HepG2 (cell line): ENCODE measurements around the gene MAPK12. TPM values are rescaled to one million over a fixed set of nuclear protein-coding genes. Genes with fewer than 3 reads are reported as not detected.

ENCODE experiments used
- AHR ChIP-seq: IDR thresholded peaks from 2 replicates; pipeline ENCODE4 v1.6.1; 2018; ENCODE audit warnings: missing genetic modification reagents, missing compliant biosample characterization
- ELF3 ChIP-seq: IDR thresholded peaks from 2 replicates; pipeline ENCODE4 v1.6.1; 2016; ENCODE audit warnings: missing genetic modification reagents, missing compliant biosample characterization
- FOXM1 ChIP-seq: sonication (generic); formaldehyde crosslinking; IDR thresholded peaks from 2 replicates; pipeline ENCODE4 v1.5.0; 2020; ENCODE audit warnings: missing genetic modification reagents
- HNRNPH1 ChIP-seq: fragments of 200-400 bp; formaldehyde crosslinking; optimal IDR thresholded peaks from 2 replicates; pipeline ENCODE3; 2017; ENCODE audit warnings: mild to moderate bottlenecking, low read depth, low read length
- HOXA5 ChIP-seq: sonication (generic); formaldehyde crosslinking; IDR thresholded peaks from 2 replicates; pipeline ENCODE4 v1.4.0; 2020; ENCODE audit warnings: missing genetic modification reagents
- PHB2 ChIP-seq: fragments of 450-650 bp; IDR thresholded peaks from 2 replicates; pipeline ENCODE4 v1.6.1; 2018; ENCODE audit not compliant: partially characterized antibody
- PLRG1 ChIP-seq: fragments of 450-650 bp; conservative IDR thresholded peaks from 2 replicates; pipeline ENCODE4 v1.6.1; 2016
- REPIN1 ChIP-seq: sonication (generic); formaldehyde crosslinking; IDR thresholded peaks from 2 replicates; pipeline ENCODE4 v1.8.0; 2022; ENCODE audit warnings: missing genetic modification reagents, low read depth, mild to moderate bottlenecking, borderline replicate concordance
- RFXAP ChIP-seq: sonication (generic); formaldehyde crosslinking; IDR thresholded peaks from 2 replicates; pipeline ENCODE4 v1.4.0; 2020; ENCODE audit warnings: missing genetic modification reagents, borderline replicate concordance
- SAFB2 ChIP-seq: sonication (generic); formaldehyde crosslinking; IDR thresholded peaks from 2 replicates; pipeline ENCODE4 v1.5.1; 2020; ENCODE audit warnings: missing genetic modification reagents, low read depth, mild to moderate bottlenecking, borderline replicate concordance
- SNRNP70 ChIP-seq: fragments of 200-400 bp; formaldehyde crosslinking; IDR thresholded peaks from 2 replicates; pipeline ENCODE4 v1.6.1; 2017; ENCODE audit warnings: mild to moderate bottlenecking, low read depth, low read length, moderate library complexity
- TBX3 ChIP-seq: fragments of 450-650 bp; IDR thresholded peaks from 2 replicates; pipeline ENCODE4 v1.6.1; 2017; ENCODE audit warnings: antibody characterized with exemption, mild to moderate bottlenecking, inconsistent platforms, borderline replicate concordance
- TEAD2 ChIP-seq: sonication (generic); formaldehyde crosslinking; IDR thresholded peaks from 2 replicates; pipeline ENCODE4 v1.9.0; 2021; ENCODE audit warnings: missing genetic modification reagents
- ZBTB3 ChIP-seq: sonication (generic); formaldehyde crosslinking; IDR thresholded peaks from 2 replicates; pipeline ENCODE4 v1.4.0; 2020; ENCODE audit warnings: low read depth, mild to moderate bottlenecking, moderate library complexity, missing genetic modification reagents, borderline replicate concordance
- ZNF143 ChIP-seq: sonication (generic); formaldehyde crosslinking; IDR thresholded peaks from 2 replicates; pipeline ENCODE4 v1.4.0; 2020; ENCODE audit warnings: missing genetic modification reagents
- ZNF225 ChIP-seq: sonication (generic); formaldehyde crosslinking; IDR thresholded peaks from 2 replicates; pipeline ENCODE4 v1.4.0; 2020; ENCODE audit warnings: mild to moderate bottlenecking, missing genetic modification reagents
- ZNF335 ChIP-seq: sonication (generic); formaldehyde crosslinking; IDR thresholded peaks from 2 replicates; pipeline ENCODE4 v1.4.0; 2020; ENCODE audit warnings: missing genetic modification reagents
- ZNF7 ChIP-seq: IDR thresholded peaks from 2 replicates; pipeline ENCODE4 v1.6.1; 2016; ENCODE audit warnings: missing biosample characterization, missing genetic modification reagents
- ZNF747 ChIP-seq: sonication (generic); formaldehyde crosslinking; IDR thresholded peaks from 2 replicates; pipeline ENCODE4 v1.8.1; 2023; ENCODE audit warnings: missing genetic modification reagents, mild to moderate bottlenecking, borderline replicate concordance
- ZNF775 ChIP-seq: sonication (generic); formaldehyde crosslinking; IDR thresholded peaks from 2 replicates; pipeline ENCODE4 v1.4.0; 2020; ENCODE audit warnings: missing genetic modification reagents, mild to moderate bottlenecking, moderate library complexity, borderline replicate concordance
- ZNF879 ChIP-seq: sonication (generic); formaldehyde crosslinking; IDR thresholded peaks from 2 replicates; pipeline ENCODE4 v1.8.1; 2023; ENCODE audit warnings: missing genetic modification reagents
- polyA plus RNA-seq, 8 experiments: library from polyadenylated mRNA; depleted of rRNA in 3 of 8; stranded (reverse) in 7 of 8; unstranded in 1 of 8; fragments of >200 nt; fragmentation: Illumina TruSeq in 4 of 8; extraction: Trizol in 4 of 8; gene quantifications; 2 replicates each; pipeline versions ENCODE4 v1.2.1 to v1.2.3, GENCODE V29; 2011 to 2016; ENCODE audit warnings: low read depth in 4 of 8, missing spikeins in 1 of 8, mixed read lengths in 1 of 8; ENCODE audit not compliant: insufficient read depth in 1 of 8
- total RNA-seq, 5 experiments: library from RNA; depleted of rRNA; stranded (reverse); fragments of >200 nt; fragmentation: Illumina TruSeq; extraction: Trizol; gene quantifications; 2 replicates each; pipeline ENCODE4 v1.2.3, GENCODE V29; 2016; ENCODE audit warnings: low read depth in 1 of 5
- TF ChIP-seq, protein P1 (sequence below): sonication (generic); formaldehyde crosslinking; conservative IDR thresholded peaks from 2 replicates; pipeline ENCODE4 v1.4.0; 2020; ENCODE audit warnings: missing genetic modification reagents
- TF ChIP-seq, protein P2 (sequence below): sonication (generic); formaldehyde crosslinking; IDR thresholded peaks from 2 replicates; pipeline ENCODE4 v1.8.1; 2023; ENCODE audit warnings: missing genetic modification reagents, inconsistent platforms, borderline replicate concordance
- TF ChIP-seq, protein P3 (sequence below): sonication (generic); formaldehyde crosslinking; IDR thresholded peaks from 2 replicates; pipeline ENCODE4 v1.4.0; 2020; ENCODE audit warnings: missing genetic modification reagents

The MAPK12 gene
- total and polyA plus RNA-seq, 2 of the 13 experiments (the other 11 are each of a cell fraction or from before 2014, with no cell fraction given), result 22.2 to 23.3 TPM

GRCh38 chr22:50244420-50245213 is 16.9 kb downstream of the MAPK12 start, which contains the start of gene TUBGCP6 (continued):
- TF ChIP-seq, protein P1, sequence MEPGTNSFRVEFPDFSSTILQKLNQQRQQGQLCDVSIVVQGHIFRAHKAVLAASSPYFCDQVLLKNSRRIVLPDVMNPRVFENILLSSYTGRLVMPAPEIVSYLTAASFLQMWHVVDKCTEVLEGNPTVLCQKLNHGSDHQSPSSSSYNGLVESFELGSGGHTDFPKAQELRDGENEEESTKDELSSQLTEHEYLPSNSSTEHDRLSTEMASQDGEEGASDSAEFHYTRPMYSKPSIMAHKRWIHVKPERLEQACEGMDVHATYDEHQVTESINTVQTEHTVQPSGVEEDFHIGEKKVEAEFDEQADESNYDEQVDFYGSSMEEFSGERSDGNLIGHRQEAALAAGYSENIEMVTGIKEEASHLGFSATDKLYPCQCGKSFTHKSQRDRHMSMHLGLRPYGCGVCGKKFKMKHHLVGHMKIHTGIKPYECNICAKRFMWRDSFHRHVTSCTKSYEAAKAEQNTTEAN (CRISPR knock-in tag), result peak; percentile 25; the same call in 1 of the 2 replicates
- TF ChIP-seq ZNF879 (CRISPR knock-in tag) (peak; percentile 94), ZNF7 (CRISPR knock-in tag) (no peak), ZBTB3 (CRISPR knock-in tag) (0 out of 2 replicates have a peak, but pooled peaks have one; percentile 62), HNRNPH1 (no peak), TBX3 (peak; percentile 56; the same call in 1 of the 2 replicates), TEAD2 (peak; percentile 43; the same call in 1 of the 2 replicates), REPIN1 (CRISPR knock-in tag) (peak; percentile 73; the same call in 1 of the 2 replicates), ZNF225 (CRISPR knock-in tag) (peak; percentile 89), ZNF335 (CRISPR knock-in tag) (peak; percentile 80; the same call in 1 of the 2 replicates), PHB2 (no peak), SNRNP70 (no peak), AHR (CRISPR knock-in tag) (no peak), SAFB2 (peak; percentile 72; the same call in 1 of the 2 replicates), RFXAP (CRISPR knock-in tag) (peak; percentile 65; the same call in 1 of the 2 replicates), ZNF143 (CRISPR knock-in tag) (peak; percentile 57), ELF3 (CRISPR knock-in tag) (peak; percentile 84), FOXM1 (CRISPR knock-in tag) (peak; percentile 80), HOXA5 (CRISPR knock-in tag) (peak; percentile 70; the same call in 1 of the 2 replicates), PLRG1 (no peak), ZNF775 (CRISPR knock-in tag) (no peak), ZNF747 (CRISPR knock-in tag) (peak; percentile 75; the same call in 1 of the 2 replicates)
- TF ChIP-seq, protein P2, sequence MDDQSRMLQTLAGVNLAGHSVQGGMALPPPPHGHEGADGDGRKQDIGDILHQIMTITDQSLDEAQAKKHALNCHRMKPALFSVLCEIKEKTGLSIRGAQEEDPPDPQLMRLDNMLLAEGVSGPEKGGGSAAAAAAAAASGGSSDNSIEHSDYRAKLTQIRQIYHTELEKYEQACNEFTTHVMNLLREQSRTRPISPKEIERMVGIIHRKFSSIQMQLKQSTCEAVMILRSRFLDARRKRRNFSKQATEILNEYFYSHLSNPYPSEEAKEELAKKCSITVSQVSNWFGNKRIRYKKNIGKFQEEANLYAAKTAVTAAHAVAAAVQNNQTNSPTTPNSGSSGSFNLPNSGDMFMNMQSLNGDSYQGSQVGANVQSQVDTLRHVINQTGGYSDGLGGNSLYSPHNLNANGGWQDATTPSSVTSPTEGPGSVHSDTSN (CRISPR knock-in tag), result no peak; the same call in 1 of the 2 replicates
- TF ChIP-seq, protein P3, sequence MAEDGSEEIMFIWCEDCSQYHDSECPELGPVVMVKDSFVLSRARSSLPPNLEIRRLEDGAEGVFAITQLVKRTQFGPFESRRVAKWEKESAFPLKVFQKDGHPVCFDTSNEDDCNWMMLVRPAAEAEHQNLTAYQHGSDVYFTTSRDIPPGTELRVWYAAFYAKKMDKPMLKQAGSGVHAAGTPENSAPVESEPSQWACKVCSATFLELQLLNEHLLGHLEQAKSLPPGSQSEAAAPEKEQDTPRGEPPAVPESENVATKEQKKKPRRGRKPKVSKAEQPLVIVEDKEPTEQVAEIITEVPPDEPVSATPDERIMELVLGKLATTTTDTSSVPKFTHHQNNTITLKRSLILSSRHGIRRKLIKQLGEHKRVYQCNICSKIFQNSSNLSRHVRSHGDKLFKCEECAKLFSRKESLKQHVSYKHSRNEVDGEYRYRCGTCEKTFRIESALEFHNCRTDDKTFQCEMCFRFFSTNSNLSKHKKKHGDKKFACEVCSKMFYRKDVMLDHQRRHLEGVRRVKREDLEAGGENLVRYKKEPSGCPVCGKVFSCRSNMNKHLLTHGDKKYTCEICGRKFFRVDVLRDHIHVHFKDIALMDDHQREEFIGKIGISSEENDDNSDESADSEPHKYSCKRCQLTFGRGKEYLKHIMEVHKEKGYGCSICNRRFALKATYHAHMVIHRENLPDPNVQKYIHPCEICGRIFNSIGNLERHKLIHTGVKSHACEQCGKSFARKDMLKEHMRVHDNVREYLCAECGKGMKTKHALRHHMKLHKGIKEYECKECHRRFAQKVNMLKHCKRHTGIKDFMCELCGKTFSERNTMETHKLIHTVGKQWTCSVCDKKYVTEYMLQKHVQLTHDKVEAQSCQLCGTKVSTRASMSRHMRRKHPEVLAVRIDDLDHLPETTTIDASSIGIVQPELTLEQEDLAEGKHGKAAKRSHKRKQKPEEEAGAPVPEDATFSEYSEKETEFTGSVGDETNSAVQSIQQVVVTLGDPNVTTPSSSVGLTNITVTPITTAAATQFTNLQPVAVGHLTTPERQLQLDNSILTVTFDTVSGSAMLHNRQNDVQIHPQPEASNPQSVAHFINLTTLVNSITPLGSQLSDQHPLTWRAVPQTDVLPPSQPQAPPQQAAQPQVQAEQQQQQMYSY, result peak; percentile 32; the same call in 1 of the 2 replicates
